ENCODE data around the gene AURKAIP1. TPM values are rescaled to one million over a fixed set of nuclear protein-coding genes. Genes with fewer than 3 reads are reported as not detected.
A peak's percentile ranks its signal among the peaks of the same experiment; 100 is the strongest.

The AURKAIP1 gene
- total and polyA plus RNA-seq, 2 of the 13 experiments (the other 11 are each of a cell fraction or from before 2014, with no cell fraction given): 69.5 to 175 TPM

GRCh38 chr1:1329304-1330210, 45.5 kb downstream of the AURKAIP1 start (continued):
- TF ChIP-seq EEA1 (CRISPR knock-in tag; IDR thresholded peaks at IDR 0.05; ENCODE audit: borderline replicate concordance) (peak; percentile 71; the same call in 1 of the 2 replicates), REL (CRISPR knock-in tag; conservative IDR thresholded peaks at IDR 0.05) (0 out of 2 replicates have a peak, but pooled peaks have one; percentile 33), ZNF296 (CRISPR knock-in tag; conservative IDR thresholded peaks at IDR 0.05) (no peak), SKIL (CRISPR knock-in tag; IDR thresholded peaks at IDR 0.05; ENCODE audit: borderline replicate concordance) (peak; percentile 38; the same call in 1 of the 2 replicates), PAWR (CRISPR knock-in tag; IDR thresholded peaks at IDR 0.05; ENCODE audit: borderline replicate concordance) (no peak), DNMT1 (CRISPR knock-in tag; IDR thresholded peaks at IDR 0.05) (peak; percentile 86; the same call in 1 of the 2 replicates), ZNF326 (CRISPR knock-in tag; IDR thresholded peaks at IDR 0.05; ENCODE audit: borderline replicate concordance) (peak; percentile 88; the same call in 1 of the 2 replicates), AGO1 (IDR thresholded peaks at IDR 0.05; ENCODE audit: low read depth, low read length, poor library complexity, severe bottlenecking) (peak; percentile 88), NR0B2 (CRISPR knock-in tag; IDR thresholded peaks at IDR 0.05) (0 out of 2 replicates have a peak, but pooled peaks have one; percentile 39), RBFOX2 (IDR thresholded peaks at IDR 0.05; ENCODE audit: low read depth, low read length) (peak; percentile 39), POLR2G (IDR thresholded peaks at IDR 0.05; ENCODE audit: low read depth, low read length) (peak; percentile 45; the same call in 1 of the 2 replicates), ZNF577 (CRISPR knock-in tag; IDR thresholded peaks at IDR 0.05; ENCODE audit: borderline replicate concordance, low read depth) (no peak), ZNF292 (CRISPR knock-in tag; IDR thresholded peaks at IDR 0.05; ENCODE audit: borderline replicate concordance, low read depth) (no peak)
- TF ChIP-seq, protein P1, sequence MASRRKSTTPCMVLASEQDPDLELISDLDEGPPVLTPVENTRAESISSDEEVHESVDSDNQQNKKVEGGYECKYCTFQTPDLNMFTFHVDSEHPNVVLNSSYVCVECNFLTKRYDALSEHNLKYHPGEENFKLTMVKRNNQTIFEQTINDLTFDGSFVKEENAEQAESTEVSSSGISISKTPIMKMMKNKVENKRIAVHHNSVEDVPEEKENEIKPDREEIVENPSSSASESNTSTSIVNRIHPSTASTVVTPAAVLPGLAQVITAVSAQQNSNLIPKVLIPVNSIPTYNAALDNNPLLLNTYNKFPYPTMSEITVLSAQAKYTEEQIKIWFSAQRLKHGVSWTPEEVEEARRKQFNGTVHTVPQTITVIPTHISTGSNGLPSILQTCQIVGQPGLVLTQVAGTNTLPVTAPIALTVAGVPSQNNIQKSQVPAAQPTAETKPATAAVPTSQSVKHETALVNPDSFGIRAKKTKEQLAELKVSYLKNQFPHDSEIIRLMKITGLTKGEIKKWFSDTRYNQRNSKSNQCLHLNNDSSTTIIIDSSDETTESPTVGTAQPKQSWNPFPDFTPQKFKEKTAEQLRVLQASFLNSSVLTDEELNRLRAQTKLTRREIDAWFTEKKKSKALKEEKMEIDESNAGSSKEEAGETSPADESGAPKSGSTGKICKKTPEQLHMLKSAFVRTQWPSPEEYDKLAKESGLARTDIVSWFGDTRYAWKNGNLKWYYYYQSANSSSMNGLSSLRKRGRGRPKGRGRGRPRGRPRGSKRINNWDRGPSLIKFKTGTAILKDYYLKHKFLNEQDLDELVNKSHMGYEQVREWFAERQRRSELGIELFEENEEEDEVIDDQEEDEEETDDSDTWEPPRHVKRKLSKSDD (CRISPR knock-in tag; IDR thresholded peaks at IDR 0.05; ENCODE audit: low read depth): peak; percentile 19; the same call in 1 of the 2 replicates
